ENCODE measurements around the gene PIF1.
"Not testable (repeated sequence)": the region's sequence is repeated elsewhere in the genome, so short reads cannot be mapped to it uniquely, and the experiment has no call there.

The PIF1 gene

GRCh38 chr15:64842096-64842939, 16.9 kb upstream of the PIF1 start:
- Mint-ChIP-seq H3K9me3 (no peaks in the 10 kb centered on the region), H3K4me1 (peaks cover 61% of the 10 kb centered on the region), H3K27ac (peak overlapping the region; percentile 71), H3K27me3 (no peaks in the 10 kb centered on the region), H3K36me3 (ENCODE audit: low read depth) (no peaks in the 10 kb centered on the region), H3K4me3 (peak overlapping the region; percentile 90)
- no peak for ATAC-seq
- peak; percentile 31 for DNase-seq

DNA sequence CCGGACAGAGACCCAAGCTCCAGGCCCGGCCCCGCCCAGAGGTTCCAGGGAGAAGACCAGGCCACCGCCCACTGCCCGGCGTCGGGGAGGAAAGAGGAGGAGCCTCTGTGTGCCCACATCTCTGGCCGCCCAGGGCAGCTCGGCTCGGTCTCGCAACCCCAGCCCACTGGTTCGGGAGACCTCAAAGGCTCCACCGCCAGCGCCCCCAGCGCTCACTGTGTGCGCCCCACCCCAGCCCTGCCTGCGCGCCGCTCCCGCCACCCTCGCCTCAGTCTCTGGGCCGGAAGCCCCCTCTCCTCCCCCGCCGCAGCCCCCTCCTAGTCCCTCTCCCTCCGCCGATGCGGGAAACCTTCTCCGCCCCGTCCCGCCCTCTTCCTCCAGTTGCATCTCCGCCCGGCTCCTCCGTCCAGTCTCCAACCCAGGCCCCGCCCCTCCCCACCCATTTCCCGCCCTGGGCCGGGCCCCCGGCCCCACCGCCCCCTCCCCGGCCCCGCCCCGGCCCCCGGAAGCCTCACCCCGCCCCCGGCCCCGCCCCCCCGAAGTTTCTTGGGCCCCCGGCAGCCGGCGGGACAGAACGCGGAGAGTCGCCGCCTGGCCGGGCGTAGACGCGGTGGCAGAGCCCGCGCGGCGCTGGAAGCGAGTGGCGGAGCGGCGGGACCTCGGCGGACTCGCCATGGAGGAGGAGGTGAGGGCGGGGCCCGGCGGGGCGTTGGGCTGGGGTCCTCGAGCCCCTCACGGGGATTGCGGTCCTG, 16.1 kb upstream of the PIF1 start, which contains the start of gene PLEKHO2:
TSS of gene PLEKHO2 (plus strand) at position 572 of the 752 bp plus-strand sequence. CDS start at position 674, 102 bp downstream.
- Mint-ChIP-seq H3K4me1 (peaks cover 63% of the 10 kb centered on the region), H3K4me3 (peak within 1 kb of the TSS; percentile 90), H3K36me3 (ENCODE audit: low read depth) (no peaks in the 10 kb centered on the region), H3K9me3 (no peaks in the 10 kb centered on the region), H3K27me3 (no peaks in the 10 kb centered on the region), H3K27ac (peak within 1 kb of the TSS; percentile 71)
- DNase-seq = peak; percentile 89
- ATAC-seq = peak; percentile 76

DNA sequence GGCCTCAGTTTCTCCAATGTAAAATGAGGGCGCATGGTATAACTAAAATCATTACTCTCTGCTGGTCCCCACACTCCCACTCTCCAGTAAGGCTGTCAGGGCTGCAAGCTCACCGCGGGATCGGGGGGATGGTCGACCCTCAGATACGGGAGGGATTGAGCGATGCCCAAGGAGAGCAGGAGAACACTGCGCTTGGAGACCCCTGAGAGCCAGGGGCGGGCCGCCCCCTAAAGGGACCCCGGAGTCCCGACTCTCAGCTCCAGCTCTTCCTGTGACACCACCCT, 15.6 kb upstream of the PIF1 start:
- Mint-ChIP-seq H3K4me1 (peaks cover 67% of the 10 kb centered on the region), H3K36me3 (ENCODE audit: low read depth) (no peaks in the 10 kb centered on the region)
- no peak for ATAC-seq

GRCh38 chr15:64837502-64837901, 12.1 kb upstream of the PIF1 start:
- H3K4me3 Mint-ChIP-seq = peak overlapping the region; percentile 15

More for the DNA sequence above, 15.6 kb upstream of the PIF1 start:
- H3K27ac Mint-ChIP-seq = no peak overlapping the region
- no peaks in the 10 kb centered on the region for H3K27me3 Mint-ChIP-seq
- no peaks in the 10 kb centered on the region for H3K9me3 Mint-ChIP-seq
- no peak for DNase-seq
- peak overlapping the region; percentile 90 for H3K4me3 Mint-ChIP-seq

DNA sequence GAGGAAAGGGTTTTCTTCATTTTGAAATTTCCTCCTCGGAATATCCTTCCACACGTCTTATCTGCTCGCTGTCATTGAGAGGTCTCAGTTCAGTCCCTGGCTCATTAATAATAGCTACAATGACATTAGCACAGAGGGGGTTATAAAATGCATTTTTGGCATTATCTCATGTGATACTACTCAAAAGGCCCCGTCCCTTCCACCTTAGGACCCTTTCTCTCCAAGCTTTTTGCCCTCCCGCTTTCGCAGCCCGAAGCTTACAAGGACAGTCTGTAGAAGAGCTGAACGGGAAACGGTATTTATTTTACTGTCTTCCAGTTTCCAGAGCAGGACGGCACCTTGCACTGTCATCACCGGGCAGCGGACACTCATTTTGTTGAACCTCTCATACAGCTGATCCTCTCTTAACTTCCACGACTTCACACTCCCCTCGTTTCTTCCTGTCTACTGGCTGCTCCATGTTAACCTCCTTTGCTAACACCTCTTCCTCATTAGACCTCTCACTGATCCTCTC, 10.6 kb upstream of the PIF1 start:
- DNase-seq (no peak), ATAC-seq (no peak)
- Mint-ChIP-seq H3K27me3 (no peaks in the 10 kb centered on the region), H3K9me3 (no peaks in the 10 kb centered on the region), H3K36me3 (ENCODE audit: low read depth) (no peaks in the 10 kb centered on the region), H3K4me1 (peaks cover 37% of the 10 kb centered on the region), H3K27ac (peak overlapping the region; percentile 63), H3K4me3 (peak overlapping the region; percentile 22)

More at GRCh38 chr15:64837502-64837901, 12.1 kb upstream of the PIF1 start:
- Mint-ChIP-seq H3K4me1 (peaks cover 42% of the 10 kb centered on the region), H3K9me3 (no peaks in the 10 kb centered on the region), H3K27ac (no peak overlapping the region), H3K27me3 (no peaks in the 10 kb centered on the region), H3K36me3 (ENCODE audit: low read depth) (no peaks in the 10 kb centered on the region)
- ATAC-seq (no peak), DNase-seq (peak; percentile 24)

- H3K27ac Mint-ChIP-seq = no peak overlapping the region
- no peak for ATAC-seq
- H3K4me3 Mint-ChIP-seq = no peak overlapping the region
- no peaks in the 10 kb centered on the region for H3K27me3 Mint-ChIP-seq
- peaks cover 32% of the 10 kb centered on the region for H3K4me1 Mint-ChIP-seq
- DNase-seq = no peak
- H3K9me3 Mint-ChIP-seq = no peaks in the 10 kb centered on the region
- no peaks in the 10 kb centered on the region for H3K36me3 Mint-ChIP-seq (ENCODE audit: low read depth)
Measured at GRCh38 chr15:64833690-64834089, 8.2 kb upstream of the PIF1 start.

DNA sequence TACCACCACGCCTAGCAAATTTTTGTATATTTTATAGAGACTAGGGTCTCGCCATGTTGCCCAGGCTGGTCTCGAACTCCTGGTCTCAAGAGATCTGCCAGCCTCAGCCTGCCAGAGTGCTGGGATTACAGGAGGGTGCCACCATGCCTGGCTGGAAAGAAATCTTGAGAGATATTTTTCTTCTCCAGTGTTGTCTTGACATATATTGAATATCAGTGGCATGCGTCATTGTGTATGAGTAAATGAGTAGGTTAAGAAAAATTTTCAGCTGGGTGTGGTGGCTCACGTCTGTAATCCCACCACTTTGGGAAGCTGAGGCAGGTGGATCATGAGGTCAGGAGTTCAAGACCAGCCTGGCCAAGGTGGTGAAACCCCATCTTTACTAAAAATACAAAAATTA, 3.5 kb upstream of the PIF1 start:
- H3K27ac Mint-ChIP-seq = no peak overlapping the region
- no peak overlapping the region for H3K4me3 Mint-ChIP-seq
- no peak for ATAC-seq
- DNase-seq = no peak
- peaks cover 17% of the 10 kb centered on the region for H3K4me1 Mint-ChIP-seq
- peaks cover 7% of the 10 kb centered on the region for H3K27me3 Mint-ChIP-seq
- H3K36me3 Mint-ChIP-seq (ENCODE audit: low read depth) = peaks cover 2% of the 10 kb centered on the region
- H3K9me3 Mint-ChIP-seq = no peaks in the 10 kb centered on the region

- DNase-seq (no peak), ATAC-seq (peak; percentile 5)
- Mint-ChIP-seq H3K27ac (peak overlapping the region; percentile 88), H3K36me3 (ENCODE audit: low read depth) (peaks cover 15% of the 10 kb centered on the region), H3K9me3 (no peaks in the 10 kb centered on the region), H3K4me3 (peak overlapping the region; percentile 90), H3K4me1 (peaks cover 28% of the 10 kb centered on the region), H3K27me3 (peaks cover 14% of the 10 kb centered on the region)
Measured at GRCh38 chr15:64824929-64825430, 467 bp downstream of the PIF1 start.

- Mint-ChIP-seq H3K4me3 (no peak overlapping the region), H3K27me3 (no peaks in the 10 kb centered on the region), H3K4me1 (no peaks in the 10 kb centered on the region), H3K36me3 (ENCODE audit: low read depth) (peaks cover 5% of the 10 kb centered on the region), H3K9me3 (no peaks in the 10 kb centered on the region), H3K27ac (no peak overlapping the region)
- no peak for ATAC-seq
- DNase-seq = no peak
Measured at GRCh38 chr15:64816452-64816851, 9.0 kb downstream of the PIF1 start.

- H3K4me3 Mint-ChIP-seq; H3K36me3 Mint-ChIP-seq (ENCODE audit: low read depth); H3K4me1 Mint-ChIP-seq; ATAC-seq; H3K9me3 Mint-ChIP-seq; H3K27me3 Mint-ChIP-seq; H3K27ac Mint-ChIP-seq; DNase-seq: not testable (repeated sequence)
Measured at GRCh38 chr15:64814965-64815364, 10.5 kb downstream of the PIF1 start.

- DNase-seq, H3K4me3 Mint-ChIP-seq: not testable (repeated sequence)
Measured at GRCh38 chr15:64814283-64814682, 11.2 kb downstream of the PIF1 start.

GRCh38 chr15:64813075-64813474, 12.4 kb downstream of the PIF1 start:
- DNase-seq = no peak
- Mint-ChIP-seq H3K27ac (no peak overlapping the region), H3K4me1 (peaks cover 1% of the 10 kb centered on the region)

More at GRCh38 chr15:64814283-64814682, 11.2 kb downstream of the PIF1 start:
- not testable (repeated sequence) for H3K27me3 Mint-ChIP-seq; H3K36me3 Mint-ChIP-seq (ENCODE audit: low read depth); H3K27ac Mint-ChIP-seq; ATAC-seq; H3K9me3 Mint-ChIP-seq; H3K4me1 Mint-ChIP-seq

GRCh38 chr15:64810497-64811326, 14.7 kb downstream of the PIF1 start:
- Mint-ChIP-seq H3K9me3 (no peaks in the 10 kb centered on the region), H3K27me3 (no peaks in the 10 kb centered on the region), H3K27ac (no peak overlapping the region), H3K36me3 (ENCODE audit: low read depth) (no peaks in the 10 kb centered on the region), H3K4me3 (no peak overlapping the region), H3K4me1 (peaks cover 1% of the 10 kb centered on the region)
- no peak for DNase-seq
- no peak for ATAC-seq

More at GRCh38 chr15:64813075-64813474, 12.4 kb downstream of the PIF1 start:
- no peaks in the 10 kb centered on the region for H3K9me3 Mint-ChIP-seq
- no peaks in the 10 kb centered on the region for H3K27me3 Mint-ChIP-seq
- ATAC-seq = no peak
- H3K4me3 Mint-ChIP-seq = no peak overlapping the region
- no peaks in the 10 kb centered on the region for H3K36me3 Mint-ChIP-seq (ENCODE audit: low read depth)
